HG03520 (cell line): ENCODE results near the gene PROSER1.
A peak's percentile ranks its signal among the peaks of the same experiment; 100 is the strongest.
"Not testable (repeated sequence)": the region's sequence is repeated elsewhere in the genome, so short reads cannot be mapped to it uniquely, and the experiment has no call there.

Experiments
- ATAC-seq: cut with Tn5 transposase; IDR thresholded peaks from one replicate; pipeline ENCODE4 v1.9.1; 2021; ENCODE audit warnings: mild to moderate bottlenecking, moderate library complexity; ENCODE audit not compliant: unreplicated experiment

Gene PROSER1

GRCh38 chr13:39032150-39032549 lies 5.7 kb downstream of the PROSER1 start:
- no peak for ATAC-seq

GRCh38 chr13:39025433-39025839 lies 12.5 kb downstream of the PROSER1 start:
- no peak for ATAC-seq

- no peak for ATAC-seq
These were observed 14.1 kb downstream of the PROSER1 start for GRCh38 chr13:39023761-39024160.

DNA sequence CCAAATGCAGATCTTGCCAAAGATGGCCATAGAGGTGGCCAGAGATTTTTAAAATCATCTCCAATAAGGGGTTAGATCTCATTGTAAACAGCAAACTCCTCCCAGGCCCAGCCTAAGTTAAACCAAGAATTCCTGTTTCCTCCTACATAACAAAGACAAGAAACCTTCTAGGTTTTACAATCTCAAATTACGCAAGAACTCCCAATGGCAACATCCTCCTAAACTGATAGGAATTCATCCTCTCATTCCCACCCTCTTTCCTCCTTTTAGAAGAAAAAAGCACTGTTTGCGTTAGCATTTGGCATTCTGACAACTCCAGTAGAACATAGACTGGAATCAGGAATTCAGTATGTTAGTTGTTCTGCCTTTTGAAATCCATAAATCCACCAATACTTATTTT lies 14.6 kb downstream of the PROSER1 start:
- ATAC-seq = no peak

GRCh38 chr13:39020853-39021462 lies 16.9 kb downstream of the PROSER1 start:
- ATAC-seq = no peak

DNA sequence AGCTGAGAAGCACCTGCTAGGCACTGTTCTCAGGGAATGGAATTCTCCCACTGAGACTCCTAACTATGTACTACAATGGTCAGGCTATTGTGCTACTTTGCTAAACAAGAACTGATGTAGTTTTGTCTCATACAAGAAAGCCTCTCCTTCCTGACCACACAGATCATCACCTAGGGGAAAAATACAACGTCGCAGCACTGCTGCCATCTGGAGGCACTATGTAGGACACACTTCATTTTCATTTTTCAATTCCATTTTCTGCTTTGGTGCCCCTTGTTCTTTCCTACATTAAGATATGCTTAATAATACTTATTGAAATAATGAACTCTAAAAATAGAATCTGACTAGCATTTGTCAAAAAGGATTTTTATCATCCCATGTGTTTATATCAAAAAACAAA lies 21.1 kb downstream of the PROSER1 start:
- peak; percentile 80 for ATAC-seq

DNA sequence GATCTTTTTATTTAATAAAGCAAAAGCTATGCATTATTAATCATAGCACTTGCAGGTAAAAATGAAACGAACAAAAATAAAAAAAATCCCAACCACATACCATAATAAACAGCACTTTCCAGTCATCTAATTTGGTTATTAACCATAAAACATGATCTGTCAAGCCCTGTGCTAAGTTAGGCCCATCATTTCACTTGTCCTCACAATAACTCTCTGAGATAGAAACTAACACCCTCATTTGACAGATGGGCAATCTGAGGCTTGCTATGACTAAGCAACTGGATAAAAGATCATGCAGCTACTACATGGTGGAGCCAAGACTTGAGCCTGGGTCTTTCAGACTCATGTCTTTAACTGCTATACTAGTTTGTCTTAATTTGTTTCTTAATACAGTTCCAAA lies 21.8 kb downstream of the PROSER1 start:
- peak; percentile 81 for ATAC-seq

GRCh38 chr13:39013462-39013861 lies 24.4 kb downstream of the PROSER1 start:
- no peak for ATAC-seq

GRCh38 chr13:39012608-39013007 lies 25.3 kb downstream of the PROSER1 start:
- no peak for ATAC-seq

- ATAC-seq = not testable (repeated sequence)
These were observed 31.3 kb downstream of the PROSER1 start for GRCh38 chr13:39006371-39007111.

GRCh38 chr13:38998739-38999138 lies 39.1 kb downstream of the PROSER1 start:
- no peak for ATAC-seq

DNA sequence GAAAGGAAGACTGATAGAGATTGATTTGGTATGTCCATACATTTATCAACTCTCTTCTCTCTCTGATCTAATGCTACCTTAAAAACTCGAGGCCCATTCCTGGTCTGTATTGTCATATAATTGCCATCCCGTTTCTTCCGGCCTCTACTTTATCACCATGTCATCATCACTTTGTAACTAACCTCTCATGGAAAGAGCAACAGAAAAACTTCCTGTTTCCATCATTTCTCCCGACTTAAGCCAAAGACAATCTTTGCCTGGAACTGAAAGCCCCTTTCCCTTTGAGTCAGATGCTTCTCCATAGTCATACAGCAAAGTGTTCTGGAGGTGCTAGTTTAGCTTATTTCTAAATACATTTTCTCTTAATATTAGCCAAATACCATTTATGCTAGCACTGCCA lies 44.5 kb downstream of the PROSER1 start:
- no peak for ATAC-seq

- ATAC-seq = no peak
These were observed 47.2 kb downstream of the PROSER1 start, which contains the start of gene STOML3 for GRCh38 chr13:38990693-38991092. TSS of gene STOML3 (minus strand) at chr13:38990831. CDS start at chr13:38990721, 110 bp downstream.

DNA sequence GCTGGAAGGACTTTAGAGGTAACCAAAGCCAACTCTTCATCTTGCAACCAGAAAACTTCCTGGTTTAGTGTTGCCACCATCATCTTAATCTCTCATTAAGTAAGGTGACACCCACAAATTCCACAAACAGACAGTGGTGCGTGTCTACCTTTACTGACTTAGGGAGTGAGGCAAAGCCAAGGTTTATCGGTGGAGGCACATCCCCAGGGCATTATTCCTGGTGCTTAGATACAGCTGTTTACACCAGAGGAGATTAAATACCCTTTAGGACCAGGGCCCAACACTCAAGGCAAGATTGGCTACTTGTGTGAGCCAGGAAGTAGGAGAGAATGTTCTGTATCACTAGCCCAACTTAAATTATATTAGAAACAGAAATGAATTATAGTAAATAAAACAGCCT lies 56.8 kb downstream of the PROSER1 start:
- no peak for ATAC-seq

GRCh38 chr13:38980750-38981078 lies 57.2 kb downstream of the PROSER1 start:
- no peak for ATAC-seq

- no peak for ATAC-seq
These were observed 57.8 kb downstream of the PROSER1 start for GRCh38 chr13:38979891-38980749.

DNA sequence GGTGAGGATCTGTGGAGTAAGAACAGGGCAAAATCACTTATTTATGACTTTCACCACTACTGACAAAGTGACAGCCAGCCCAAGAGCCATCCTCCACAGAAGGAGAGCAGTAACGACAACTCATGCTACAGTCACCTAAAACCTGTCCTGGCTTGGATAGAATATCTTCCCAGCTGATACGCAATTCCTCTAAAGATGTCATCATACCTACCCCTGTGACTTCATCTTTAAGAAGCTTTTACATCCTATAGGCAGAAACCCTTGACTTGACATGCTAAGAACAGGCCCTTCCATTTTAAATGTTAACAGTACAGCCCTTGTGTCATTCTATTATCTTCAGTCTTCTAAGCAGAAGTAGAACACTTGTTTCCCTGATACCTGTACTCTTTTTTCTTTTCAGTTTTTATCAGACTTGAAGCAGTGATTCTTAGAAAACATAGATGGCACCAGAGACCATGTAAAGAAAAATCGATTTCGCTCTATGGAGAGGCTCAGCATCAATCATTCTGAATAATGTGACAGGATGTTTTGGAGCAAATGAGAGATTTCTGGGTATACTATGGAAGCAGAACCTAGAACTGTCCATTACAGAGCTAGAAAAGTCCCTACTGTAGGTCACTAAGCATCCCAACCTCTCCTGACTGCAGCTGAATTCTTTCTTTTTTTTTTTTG lies 67.4 kb downstream of the PROSER1 start:
- no peak for ATAC-seq

- ATAC-seq = no peak
These were observed 68.7 kb downstream of the PROSER1 start for GRCh38 chr13:38969187-38969586.

GRCh38 chr13:38967446-38967845 lies 70.4 kb downstream of the PROSER1 start:
- ATAC-seq = no peak

DNA sequence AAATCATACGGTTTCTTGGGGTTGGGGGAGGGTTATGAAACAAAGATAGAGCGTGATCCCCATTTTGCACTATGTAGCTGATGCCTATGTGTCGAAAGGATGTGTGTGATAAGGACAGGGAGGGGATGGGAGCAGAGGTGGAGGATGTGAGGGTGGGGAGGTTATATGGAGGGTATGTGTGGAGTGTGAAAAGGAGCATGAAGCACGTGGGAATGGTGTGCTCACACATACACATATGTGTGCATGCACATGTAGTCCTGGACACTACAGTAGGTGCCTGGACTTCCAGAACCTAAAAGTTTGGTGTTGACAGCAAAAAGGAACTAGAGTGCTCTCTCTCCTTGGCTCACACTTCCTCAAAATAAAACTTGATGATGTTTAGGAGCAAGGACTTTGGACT lies 72.6 kb downstream of the PROSER1 start:
- no peak for ATAC-seq

GRCh38 chr13:38960175-38960574 lies 77.7 kb downstream of the PROSER1 start:
- ATAC-seq = no peak
